Heart left ventricle (tissue), 13 donors: ENCODE measurements around the gene NSMCE3.

Experiments
- POLR2A ChIP-seq, 2 donors: fragments of 450-650 bp; IDR thresholded peaks; one replicate each; pipeline ENCODE4 v1.6.1; 2017; ENCODE audit warnings: antibody characterized with exemption in 2 of 2, mild to moderate bottlenecking in 2 of 2, moderate library complexity in 2 of 2
- TF ChIP-seq, protein P1 (sequence below), 12 donors: fragments of 200-600 bp; sonication (generic) in 4 of 12; IDR thresholded peaks; one replicate each; pipeline versions ENCODE4 v1.5.0 to v1.8.0; 2018 to 2022; ENCODE audit warnings: antibody characterized with exemption in 12 of 12, mild to moderate bottlenecking in 5 of 12
- donor health status: ischemic (EF 13 %, LVEDD 7.1; RV severe dilation, severe dysfunction).
- donor health status: DM: no; HTN: yes; CAD: no.
- donor health status: DM: no; HTN: no; CAD: no.
- donor health status: ischemic (EF 25% LVEDD 6.9; RV normal size, moderate dysfunction).
- donor health status: ischemic (EF 25% LVEDD 5.7; RV mildly dilated, moderate dysfunction).
- donor health status: ischemic (EF 35%, LVEDD 5.7; RV mildly dilated, moderate dysfunction).
- donor health status: nonischemic (EF 11% LVEDD 7.7; RV severe dilation, severe dysfunction).
- donor health status: DM: yes; HTN: yes; CAD: no.
- donor health status: PGD.
- donor health status: ischemic (EF 29% LVEDD 5.4; RV normal size, mild dysfunction).
- donor health status: nonischemic (EF 23%, LVEDD 6.1; RV moderate dilation, normal function).

GRCh38 chr15:29216955-29217354 is 52.7 kb downstream of the NSMCE3 start:
- TF ChIP-seq, protein P1, sequence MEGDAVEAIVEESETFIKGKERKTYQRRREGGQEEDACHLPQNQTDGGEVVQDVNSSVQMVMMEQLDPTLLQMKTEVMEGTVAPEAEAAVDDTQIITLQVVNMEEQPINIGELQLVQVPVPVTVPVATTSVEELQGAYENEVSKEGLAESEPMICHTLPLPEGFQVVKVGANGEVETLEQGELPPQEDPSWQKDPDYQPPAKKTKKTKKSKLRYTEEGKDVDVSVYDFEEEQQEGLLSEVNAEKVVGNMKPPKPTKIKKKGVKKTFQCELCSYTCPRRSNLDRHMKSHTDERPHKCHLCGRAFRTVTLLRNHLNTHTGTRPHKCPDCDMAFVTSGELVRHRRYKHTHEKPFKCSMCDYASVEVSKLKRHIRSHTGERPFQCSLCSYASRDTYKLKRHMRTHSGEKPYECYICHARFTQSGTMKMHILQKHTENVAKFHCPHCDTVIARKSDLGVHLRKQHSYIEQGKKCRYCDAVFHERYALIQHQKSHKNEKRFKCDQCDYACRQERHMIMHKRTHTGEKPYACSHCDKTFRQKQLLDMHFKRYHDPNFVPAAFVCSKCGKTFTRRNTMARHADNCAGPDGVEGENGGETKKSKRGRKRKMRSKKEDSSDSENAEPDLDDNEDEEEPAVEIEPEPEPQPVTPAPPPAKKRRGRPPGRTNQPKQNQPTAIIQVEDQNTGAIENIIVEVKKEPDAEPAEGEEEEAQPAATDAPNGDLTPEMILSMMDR (IDR thresholded peaks at IDR 0.05), result no peak
- TF ChIP-seq POLR2A (IDR thresholded peaks at IDR 0.05), result no peak
